Head of caudate nucleus (tissue), 42 donors: ENCODE measurements around the gene ALOX12B.

Experiments
- DNase-seq, 42 donors: peaks; one replicate each; pipeline versions ENCODE4 v3.0.0 to v3.0.0-alpha.2; 2020 to 2021; ENCODE audit warnings: mixed read lengths in 7 of 42
- intact Hi-C: fragments of 100-400 bp; cut with DNase I; formaldehyde crosslinking; loops from one replicate; pipeline ENCODE4 v1.15.0; 2022

Gene ALOX12B

GRCh38 chr17:8087075-8087951 lies at the start of gene ALOX12B:
TSS of gene ALOX12B (minus strand) at chr17:8087716. CDS start at chr17:8087442, 274 bp downstream.
- no peak for DNase-seq
- intact Hi-C loops = no loop called here

GRCh38 chr17:8133941-8134340 lies 46.4 kb upstream of the ALOX12B start:
- intact Hi-C loops = no loop called here
- DNase-seq = no peak

- no peak for DNase-seq
- intact Hi-C loops = no loop called here
Observed at GRCh38 chr17:8133399-8133798, 45.9 kb upstream of the ALOX12B start.

GRCh38 chr17:8131844-8132441 lies 44.4 kb upstream of the ALOX12B start:
- intact Hi-C loops = no loop called here
- no peak for DNase-seq

- intact Hi-C loops = loop anchor here (10.0 kb wide), 2 partner anchors 57 to 177 kb away; no protein-coding TSS in a partner anchor
Observed at GRCh38 chr17:8128125-8128784, 40.7 kb upstream of the ALOX12B start.

GRCh38 chr17:8126491-8127066 lies 39.1 kb upstream of the ALOX12B start:
- peak in 21 of 42 donors; percentile 36 to 71 (median 49) for DNase-seq
- intact Hi-C loops = loop anchor here (10.0 kb wide), 2 partner anchors 58 to 178 kb away; no protein-coding TSS in a partner anchor

More at GRCh38 chr17:8128125-8128784, 40.7 kb upstream of the ALOX12B start:
- DNase-seq = no peak

GRCh38 chr17:8125947-8126490 lies 38.5 kb upstream of the ALOX12B start:
- intact Hi-C loops = loop anchor here (10.0 kb wide), 2 partner anchors 59 to 179 kb away; no protein-coding TSS in a partner anchor
- peak in 8 of 42 donors; percentile 7 to 55 (median 31) for DNase-seq

GRCh38 chr17:8125154-8125946 lies 37.8 kb upstream of the ALOX12B start:
- intact Hi-C loops = loop anchor here (10.0 kb wide), 2 partner anchors 59 to 179 kb away; no protein-coding TSS in a partner anchor
- peak in 41 of 42 donors; percentile 70 to 98 (median 88) for DNase-seq

GRCh38 chr17:8124350-8125153 lies 37.0 kb upstream of the ALOX12B start:
- intact Hi-C loops = loop anchor here (5.0 to 10.0 kb wide), 3 partner anchors 33 to 180 kb away; no protein-coding TSS in a partner anchor
- peak in 27 of 42 donors; percentile 20 to 71 (median 45) for DNase-seq

GRCh38 chr17:8123695-8124349 lies 36.3 kb upstream of the ALOX12B start, which contains the start of gene HES7:
TSS of gene HES7 (minus strand) at chr17:8124106. CDS start at chr17:8124084, 22 bp downstream.
- DNase-seq = no peak
- intact Hi-C loops = loop anchor here (5.0 to 10.0 kb wide), 3 partner anchors 33 to 181 kb away; no protein-coding TSS in a partner anchor

- peak in 13 of 42 donors; percentile 9 to 56 (median 30) for DNase-seq
- intact Hi-C loops = loop anchor here (5.0 to 10.0 kb wide), 3 partner anchors 34 to 182 kb away; no protein-coding TSS in a partner anchor
Observed at GRCh38 chr17:8122924-8123694, 35.6 kb upstream of the ALOX12B start.

- intact Hi-C loops = loop anchor here (5.0 to 10.0 kb wide), 3 partner anchors 35 to 182 kb away; no protein-coding TSS in a partner anchor
- DNase-seq = peak in 10 of 42 donors; percentile 4 to 50 (median 25)
Observed at GRCh38 chr17:8122422-8122923, 35.0 kb upstream of the ALOX12B start.

GRCh38 chr17:8121681-8122421 lies 34.3 kb upstream of the ALOX12B start:
- DNase-seq = peak; percentile 49 to 91 (median 80)
- intact Hi-C loops = loop anchor here (5.0 to 10.0 kb wide), 3 partner anchors 35 to 183 kb away; no protein-coding TSS in a partner anchor

GRCh38 chr17:8121407-8121680 lies 33.8 kb upstream of the ALOX12B start:
- intact Hi-C loops = loop anchor here (5.0 to 10.0 kb wide), 3 partner anchors 36 to 183 kb away; no protein-coding TSS in a partner anchor
- no peak for DNase-seq
